ENCODE results near the gene ZNF354B. TPM values are rescaled to one million over a fixed set of nuclear protein-coding genes. Genes with fewer than 3 reads are reported as not detected.
"Not testable (repeated sequence)": the region's sequence is repeated elsewhere in the genome, so short reads cannot be mapped to it uniquely, and the experiment has no call there.

The ZNF354B gene
- total RNA-seq, 1 experiment from 2014 or later: 22.3 TPM

DNA sequence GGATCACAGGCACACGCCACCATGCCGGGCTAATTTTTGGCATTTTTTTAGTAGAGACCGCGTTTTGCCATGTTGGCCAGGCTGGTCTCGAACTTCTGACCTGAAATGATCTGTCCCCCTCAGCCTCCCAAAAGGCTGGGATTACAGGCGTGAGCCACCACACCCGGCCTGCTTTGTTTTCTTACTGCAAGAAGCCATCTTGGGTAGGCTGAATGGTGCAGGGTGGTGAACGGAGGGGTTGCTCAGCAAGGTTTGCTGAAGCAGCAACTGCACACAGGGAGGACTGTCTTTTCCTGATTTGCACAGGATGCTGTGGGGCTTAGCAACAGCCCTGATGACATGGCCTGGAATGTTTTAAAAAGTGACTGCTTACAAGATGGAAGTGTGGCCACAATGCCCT lies 10.7 kb downstream of the ZNF354B start:
- Histone ChIP-seq H3K4me1 (no peaks in the 10 kb centered on the region), H3K4me3 (ENCODE audit: low read depth, low read length) (no peak overlapping the region), H3K9me3 (no peaks in the 10 kb centered on the region), H3K27me3 (replicated peaks; ENCODE audit: control insufficient read depth, insufficient read depth, low read length) (no peaks in the 10 kb centered on the region), H3K36me3 (ENCODE audit: control insufficient read depth, insufficient read depth, low read length) (peaks cover 9% of the 10 kb centered on the region)
- Mint-ChIP-seq H3K27me3 (ENCODE audit: insufficient read depth, unreplicated experiment) (no peaks in the 10 kb centered on the region), H3K9me3 (ENCODE audit: unreplicated experiment) (peaks cover 45% of the 10 kb centered on the region), H3K4me1 (ENCODE audit: low read depth, unreplicated experiment) (no peaks in the 10 kb centered on the region), H3K27ac (ENCODE audit: unreplicated experiment) (no peak overlapping the region), H3K4me3 (ENCODE audit: unreplicated experiment) (no peak overlapping the region), H3K36me3 (ENCODE audit: insufficient read depth, unreplicated experiment) (peaks cover 98% of the 10 kb centered on the region)
- intact Hi-C loops (cut with micrococcal nuclease; ENCODE audit: unreplicated experiment): no loop called here
- DNase-seq: no peak
- ChIA-PET POLR2A (no interaction called here), CTCF (no interaction called here)
- BruUV-seq (replicated peaks): no TSS peak
- no peak for TF ChIP-seq CTCF (IDR thresholded peaks at IDR 0.05; ENCODE audit: insufficient read depth in 1 of 2, low read depth in 1 of 2, low read length in 1 of 2, severe bottlenecking in 1 of 2, unreplicated experiment in 1 of 2)

DNA sequence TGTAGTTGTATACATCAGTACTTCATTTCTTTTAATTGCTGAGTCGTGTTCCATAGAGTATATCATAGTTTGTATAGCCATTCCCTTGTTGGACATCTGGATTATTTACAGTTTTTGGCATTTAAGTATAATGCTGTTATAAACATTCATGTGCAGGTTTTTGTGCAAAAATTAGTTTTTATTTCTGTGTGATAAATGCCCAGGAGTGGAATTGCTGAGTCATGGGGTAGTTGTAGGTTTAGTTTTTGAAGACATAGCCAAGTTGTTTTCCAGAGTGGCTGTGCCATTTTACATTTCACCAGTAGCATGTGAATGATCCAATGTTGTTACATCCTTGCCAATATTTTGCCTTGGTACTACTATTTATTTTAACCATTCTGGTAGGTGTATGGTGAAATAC lies 12.5 kb downstream of the ZNF354B start:
- no peaks in the 10 kb centered on the region for H3K27me3 Mint-ChIP-seq (ENCODE audit: insufficient read depth, unreplicated experiment)
- Histone ChIP-seq H3K4me1 (no peaks in the 10 kb centered on the region), H3K27me3 (replicated peaks; ENCODE audit: control insufficient read depth, insufficient read depth, low read length) (no peaks in the 10 kb centered on the region), H3K9me3 (no peaks in the 10 kb centered on the region), H3K4me3 (ENCODE audit: low read depth, low read length) (no peak overlapping the region), H3K36me3 (ENCODE audit: control insufficient read depth, insufficient read depth, low read length) (peaks cover 10% of the 10 kb centered on the region)
- intact Hi-C loops (cut with micrococcal nuclease; ENCODE audit: unreplicated experiment): no loop called here
- TF ChIP-seq CTCF (IDR thresholded peaks at IDR 0.05; ENCODE audit: insufficient read depth in 1 of 2, low read depth in 1 of 2, low read length in 1 of 2, severe bottlenecking in 1 of 2, unreplicated experiment in 1 of 2): no peak
- ChIA-PET POLR2A (no interaction called here), CTCF (no interaction called here)
- H3K9me3 Mint-ChIP-seq (ENCODE audit: unreplicated experiment): peaks cover 57% of the 10 kb centered on the region
- BruUV-seq (replicated peaks): no TSS peak
- H3K27ac Mint-ChIP-seq (ENCODE audit: unreplicated experiment): no peak overlapping the region
- H3K4me3 Mint-ChIP-seq (ENCODE audit: unreplicated experiment): no peak overlapping the region
- H3K4me1 Mint-ChIP-seq (ENCODE audit: low read depth, unreplicated experiment): no peaks in the 10 kb centered on the region
- DNase-seq: no peak
- peaks cover 98% of the 10 kb centered on the region for H3K36me3 Mint-ChIP-seq (ENCODE audit: insufficient read depth, unreplicated experiment)

DNA sequence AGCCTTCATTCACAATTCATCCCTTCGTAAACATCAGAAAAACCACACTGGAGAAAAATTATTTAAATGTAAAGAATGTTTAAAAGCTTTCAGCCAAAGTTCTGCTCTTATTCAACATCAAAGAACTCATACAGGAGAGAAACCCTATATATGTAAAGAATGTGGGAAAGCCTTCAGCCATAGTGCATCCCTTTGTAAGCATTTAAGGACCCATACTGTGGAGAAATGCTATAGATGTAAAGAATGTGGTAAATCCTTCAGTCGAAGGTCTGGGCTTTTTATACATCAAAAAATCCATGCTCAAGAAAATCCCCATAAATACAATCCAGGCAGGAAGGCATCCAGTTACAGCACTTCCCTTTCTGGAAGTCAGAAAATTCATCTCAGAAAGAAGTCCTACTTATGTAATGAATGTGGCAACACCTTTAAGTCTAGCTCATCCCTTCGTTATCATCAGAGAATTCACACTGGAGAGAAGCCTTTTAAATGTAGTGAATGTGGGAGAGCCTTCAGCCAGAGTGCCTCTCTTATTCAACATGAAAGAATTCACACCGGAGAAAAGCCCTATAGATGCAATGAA lies 23.5 kb downstream of the ZNF354B start:
- H3K36me3 ChIP-seq (ENCODE audit: control insufficient read depth, insufficient read depth, low read length): not testable (repeated sequence)
- H3K9me3 Mint-ChIP-seq (ENCODE audit: unreplicated experiment): peaks cover 37% of the 10 kb centered on the region

More for the DNA sequence above, 23.5 kb downstream of the ZNF354B start:
- POLR2A ChIA-PET; CTCF ChIA-PET; DNase-seq; H3K27me3 ChIP-seq (replicated peaks; ENCODE audit: control insufficient read depth, insufficient read depth, low read length); intact Hi-C loops (cut with micrococcal nuclease; ENCODE audit: unreplicated experiment); H3K27me3 Mint-ChIP-seq (ENCODE audit: insufficient read depth, unreplicated experiment); H3K4me1 Mint-ChIP-seq (ENCODE audit: low read depth, unreplicated experiment); H3K4me3 ChIP-seq (ENCODE audit: low read depth, low read length); H3K27ac Mint-ChIP-seq (ENCODE audit: unreplicated experiment); H3K4me3 Mint-ChIP-seq (ENCODE audit: unreplicated experiment); H3K4me1 ChIP-seq: not testable (repeated sequence)
- H3K9me3 ChIP-seq: peaks cover 67% of the 10 kb centered on the region
- peaks cover 78% of the 10 kb centered on the region for H3K36me3 Mint-ChIP-seq (ENCODE audit: insufficient read depth, unreplicated experiment)
- TSS peak; percentile 37 for BruUV-seq (replicated peaks)
